ENCODE data around the gene DPP8.

Gene DPP8

GRCh38 chr15:65410036-65410435, 107.5 kb downstream of the DPP8 start (continued):
- no peak for TF ChIP-seq IKZF3 (tag by site-specific recombination; IDR thresholded peaks at IDR 0.05)
- TF ChIP-seq RBAK (tag by site-specific recombination; IDR thresholded peaks at IDR 0.05): no peak
- no peak for TF ChIP-seq ZNF146 (tag by site-specific recombination; IDR thresholded peaks at IDR 0.05)
- TF ChIP-seq ZNF639 (tag by site-specific recombination; IDR thresholded peaks at IDR 0.05): no peak
- TF ChIP-seq ZNF248 (tag by site-specific recombination; IDR thresholded peaks at IDR 0.05): no peak
- no peak for TF ChIP-seq HOXA7 (CRISPR knock-in tag; IDR thresholded peaks at IDR 0.05; ENCODE audit: borderline replicate concordance)

DNA sequence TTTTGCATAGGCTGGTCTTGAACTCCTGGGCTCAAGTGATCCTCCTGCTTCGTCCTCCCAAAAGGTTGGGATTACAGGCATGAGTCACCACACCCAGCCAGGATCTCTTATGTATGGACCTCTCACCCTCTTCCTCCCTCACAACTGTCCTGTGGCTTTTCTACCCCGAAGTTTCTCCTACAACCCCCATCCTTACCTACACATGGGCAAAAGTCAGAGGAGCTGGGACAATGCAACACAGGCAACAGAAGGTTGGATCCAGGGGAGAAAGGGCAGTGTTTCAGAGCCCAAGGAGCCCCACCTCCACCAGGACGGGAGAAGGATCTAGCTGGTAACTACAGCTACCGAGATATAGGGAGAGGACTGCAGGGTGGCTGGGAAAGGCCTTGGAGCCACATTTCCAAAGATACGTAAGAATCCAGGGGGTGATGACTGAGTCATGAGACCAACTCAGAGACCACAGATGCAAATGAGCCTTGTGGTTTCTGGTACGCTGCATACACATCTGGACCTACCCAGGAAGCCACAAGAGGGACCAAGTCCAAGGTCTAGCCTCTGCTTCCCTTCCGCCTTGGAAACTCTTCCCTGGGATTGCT, 108.4 kb downstream of the DPP8 start:
- H3K4me3 ChIP-seq (ENCODE audit: low read depth, low read length): no peak overlapping the region
- peak; percentile 98 for TF ChIP-seq GLIS1 (tag by site-specific recombination; IDR thresholded peaks at IDR 0.05)
- TF ChIP-seq RBAK (tag by site-specific recombination; IDR thresholded peaks at IDR 0.05): no peak
- TF ChIP-seq ZNF324 (tag by site-specific recombination; IDR thresholded peaks at IDR 0.05): no peak
- TF ChIP-seq ZIC2 (tag by site-specific recombination; IDR thresholded peaks at IDR 0.05): 0 out of 2 replicates have a peak, but pooled peaks have one; percentile 23
- no peak for TF ChIP-seq ZNF426 (tag by site-specific recombination; IDR thresholded peaks at IDR 0.05)
- 0 out of 2 replicates have a peak, but pooled peaks have one; percentile 65 for TF ChIP-seq ZNF311 (tag by site-specific recombination; IDR thresholded peaks at IDR 0.05; ENCODE audit: borderline replicate concordance)
- H3K36me3 ChIP-seq (ENCODE audit: control insufficient read depth in 2 of 2, insufficient read depth in 1 of 2, low read length in 2 of 2): no peaks in the 10 kb centered on the region
- ChIA-PET CTCF (interaction anchor here (0.6 to 2.6 kb wide), 5 partner anchors 8 to 426 kb away, joined by 3 to 14 read pairs (median 4); no protein-coding TSS in a partner anchor), POLR2A (interaction anchor here (1.4 kb wide), 1 partner anchor 12 kb away, joined by 4 read pairs; no protein-coding TSS in a partner anchor)
- H3K9me3 ChIP-seq (ENCODE audit: control insufficient read depth, insufficient read depth, low read depth, low read length): no peaks in the 10 kb centered on the region
- no peak overlapping the region; the same call in 1 of the 2 replicates for H3K27ac ChIP-seq (ENCODE audit: extremely low read depth, low read depth, low read length)
- H3K4me1 ChIP-seq (ENCODE audit: control insufficient read depth, insufficient read depth, low read length): peaks cover 9% of the 10 kb centered on the region

DNA sequence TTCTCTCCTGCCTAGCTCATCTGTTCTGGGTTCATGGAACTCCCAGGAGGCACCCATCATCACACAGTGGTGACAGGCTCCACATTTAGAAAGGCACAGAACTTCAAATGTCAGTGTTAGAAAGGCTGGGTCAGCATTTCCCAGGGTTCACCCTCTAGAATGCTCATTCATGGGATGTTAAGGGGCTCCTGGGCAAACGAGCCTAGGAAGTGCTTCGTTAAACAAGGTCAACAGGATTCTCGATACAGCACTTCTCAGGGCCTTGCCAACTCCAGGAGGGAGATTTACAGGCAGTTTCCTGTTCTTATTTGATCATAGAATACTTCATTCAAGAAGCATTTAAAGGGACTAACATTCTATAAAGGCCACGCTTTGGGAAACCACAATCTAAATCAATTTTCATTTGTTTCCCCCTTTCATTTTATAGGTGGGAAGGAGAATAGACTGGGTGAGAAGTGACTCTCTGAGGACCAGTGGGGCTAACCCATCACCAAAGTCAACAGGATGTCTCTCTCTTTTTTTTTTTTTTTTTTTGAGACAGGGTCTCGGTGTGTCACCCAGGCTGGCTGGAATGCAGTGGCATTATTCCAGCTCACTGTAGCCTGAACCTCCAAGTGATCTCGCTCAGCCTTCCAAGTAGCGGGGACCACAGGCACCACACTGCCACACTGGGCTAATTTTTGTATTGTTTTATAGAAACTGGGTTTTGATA, 109.0 kb downstream of the DPP8 start:
- ChIA-PET CTCF (interaction anchor here (0.9 to 2.6 kb wide), 2 partner anchors 8 to 13 kb away, joined by 4 to 14 read pairs; no protein-coding TSS in a partner anchor), POLR2A (interaction anchor here (1.4 kb wide), 1 partner anchor 13 kb away, joined by 4 read pairs; no protein-coding TSS in a partner anchor)
- no peak for TF ChIP-seq ZNF140 (tag by site-specific recombination; IDR thresholded peaks at IDR 0.05)
- TF ChIP-seq ZNF658 (tag by site-specific recombination; IDR thresholded peaks at IDR 0.05): no peak
- no peak for TF ChIP-seq ZNF513 (tag by site-specific recombination; IDR thresholded peaks at IDR 0.05)
- peak; percentile 56; the same call in 1 of the 2 replicates for TF ChIP-seq ZNF239 (tag by site-specific recombination; IDR thresholded peaks at IDR 0.05)
- 0 out of 2 replicates have a peak, but pooled peaks have one; percentile 40 for TF ChIP-seq ZNF362 (tag by site-specific recombination; IDR thresholded peaks at IDR 0.05)
- TF ChIP-seq, protein P1, sequence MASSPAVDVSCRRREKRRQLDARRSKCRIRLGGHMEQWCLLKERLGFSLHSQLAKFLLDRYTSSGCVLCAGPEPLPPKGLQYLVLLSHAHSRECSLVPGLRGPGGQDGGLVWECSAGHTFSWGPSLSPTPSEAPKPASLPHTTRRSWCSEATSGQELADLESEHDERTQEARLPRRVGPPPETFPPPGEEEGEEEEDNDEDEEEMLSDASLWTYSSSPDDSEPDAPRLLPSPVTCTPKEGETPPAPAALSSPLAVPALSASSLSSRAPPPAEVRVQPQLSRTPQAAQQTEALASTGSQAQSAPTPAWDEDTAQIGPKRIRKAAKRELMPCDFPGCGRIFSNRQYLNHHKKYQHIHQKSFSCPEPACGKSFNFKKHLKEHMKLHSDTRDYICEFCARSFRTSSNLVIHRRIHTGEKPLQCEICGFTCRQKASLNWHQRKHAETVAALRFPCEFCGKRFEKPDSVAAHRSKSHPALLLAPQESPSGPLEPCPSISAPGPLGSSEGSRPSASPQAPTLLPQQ (tag by site-specific recombination; IDR thresholded peaks at IDR 0.05): 0 out of 2 replicates have a peak, but pooled peaks have one; percentile 43
- 0 out of 2 replicates have a peak, but pooled peaks have one; percentile 17 for TF ChIP-seq ZFP69B (tag by site-specific recombination; IDR thresholded peaks at IDR 0.05)
- Histone ChIP-seq H3K27ac (ENCODE audit: extremely low read depth, low read depth, low read length) (no peak overlapping the region; the same call in 1 of the 2 replicates), H3K36me3 (ENCODE audit: control insufficient read depth in 2 of 2, insufficient read depth in 1 of 2, low read length in 2 of 2) (no peaks in the 10 kb centered on the region), H3K4me3 (ENCODE audit: low read depth, low read length) (no peak overlapping the region), H3K4me1 (ENCODE audit: control insufficient read depth, insufficient read depth, low read length) (peaks cover 9% of the 10 kb centered on the region), H3K9me3 (ENCODE audit: control insufficient read depth, insufficient read depth, low read depth, low read length) (no peaks in the 10 kb centered on the region)
